Retinal pigment epithelial cell (primary cell): Measurements from ENCODE around the gene ITGBL1.

ENCODE experiments used
- DNase-seq: peaks from one replicate; pipeline ENCODE4 v3.0.0-alpha.2; 2010; ENCODE audit warnings: low read depth
- H3K4me3 ChIP-seq: 2 replicates; pipeline ENCODE4 v1.5.1; 2011; ENCODE audit warnings: mild to moderate bottlenecking, low read length, control low read depth, moderate library complexity
- TF ChIP-seq, protein P1 (sequence below): conservative IDR thresholded peaks from 2 replicates; pipeline ENCODE4 v1.5.1; 2011; ENCODE audit warnings: low read depth, low read length, control low read depth, inconsistent platforms

ITGBL1 gene

DNA sequence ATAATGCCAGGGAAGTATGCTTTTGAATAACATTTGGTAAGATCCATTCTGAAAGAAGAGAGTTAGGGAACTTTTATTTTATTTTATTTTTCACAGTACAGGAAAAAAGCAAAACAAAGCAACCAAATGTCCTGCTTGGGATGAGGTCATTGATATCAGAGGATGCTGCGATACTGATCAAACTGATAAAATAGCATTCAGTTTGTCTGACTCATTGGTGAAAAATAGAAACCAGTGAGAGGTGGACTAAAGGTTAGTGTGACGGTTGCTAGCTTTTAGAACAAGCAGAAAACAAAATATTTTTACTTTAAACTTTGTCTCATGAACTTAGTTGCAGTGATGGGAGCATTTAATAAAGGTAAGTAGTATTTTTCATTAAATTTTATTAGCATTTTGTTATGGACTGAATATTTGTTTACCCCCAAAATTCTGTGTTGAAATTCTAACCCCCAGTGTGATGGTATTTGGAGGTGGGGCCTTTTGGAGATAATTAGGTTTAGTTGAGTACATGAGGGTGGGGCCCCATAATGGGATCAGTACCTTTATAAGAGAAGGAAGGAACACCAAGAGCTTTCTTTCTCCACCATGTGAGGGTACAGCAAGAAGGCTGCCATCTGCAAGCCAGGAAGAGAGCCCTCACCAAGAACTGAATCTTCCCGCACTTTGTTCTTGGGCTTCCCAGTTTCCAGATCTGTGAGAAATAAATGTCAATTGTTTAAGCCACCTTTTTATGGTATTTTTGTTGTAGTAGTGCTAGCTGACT, 37.3 kb downstream of the ITGBL1 start:
- no peak for DNase-seq
- TF ChIP-seq, protein P1, sequence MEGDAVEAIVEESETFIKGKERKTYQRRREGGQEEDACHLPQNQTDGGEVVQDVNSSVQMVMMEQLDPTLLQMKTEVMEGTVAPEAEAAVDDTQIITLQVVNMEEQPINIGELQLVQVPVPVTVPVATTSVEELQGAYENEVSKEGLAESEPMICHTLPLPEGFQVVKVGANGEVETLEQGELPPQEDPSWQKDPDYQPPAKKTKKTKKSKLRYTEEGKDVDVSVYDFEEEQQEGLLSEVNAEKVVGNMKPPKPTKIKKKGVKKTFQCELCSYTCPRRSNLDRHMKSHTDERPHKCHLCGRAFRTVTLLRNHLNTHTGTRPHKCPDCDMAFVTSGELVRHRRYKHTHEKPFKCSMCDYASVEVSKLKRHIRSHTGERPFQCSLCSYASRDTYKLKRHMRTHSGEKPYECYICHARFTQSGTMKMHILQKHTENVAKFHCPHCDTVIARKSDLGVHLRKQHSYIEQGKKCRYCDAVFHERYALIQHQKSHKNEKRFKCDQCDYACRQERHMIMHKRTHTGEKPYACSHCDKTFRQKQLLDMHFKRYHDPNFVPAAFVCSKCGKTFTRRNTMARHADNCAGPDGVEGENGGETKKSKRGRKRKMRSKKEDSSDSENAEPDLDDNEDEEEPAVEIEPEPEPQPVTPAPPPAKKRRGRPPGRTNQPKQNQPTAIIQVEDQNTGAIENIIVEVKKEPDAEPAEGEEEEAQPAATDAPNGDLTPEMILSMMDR: no peak
- H3K4me3 ChIP-seq: no peak overlapping the region

GRCh38 chr13:101490406-101491015, 38.0 kb downstream of the ITGBL1 start:
- TF ChIP-seq, protein P1: no peak
- no peak overlapping the region for H3K4me3 ChIP-seq
- DNase-seq: peak; percentile 68

DNA sequence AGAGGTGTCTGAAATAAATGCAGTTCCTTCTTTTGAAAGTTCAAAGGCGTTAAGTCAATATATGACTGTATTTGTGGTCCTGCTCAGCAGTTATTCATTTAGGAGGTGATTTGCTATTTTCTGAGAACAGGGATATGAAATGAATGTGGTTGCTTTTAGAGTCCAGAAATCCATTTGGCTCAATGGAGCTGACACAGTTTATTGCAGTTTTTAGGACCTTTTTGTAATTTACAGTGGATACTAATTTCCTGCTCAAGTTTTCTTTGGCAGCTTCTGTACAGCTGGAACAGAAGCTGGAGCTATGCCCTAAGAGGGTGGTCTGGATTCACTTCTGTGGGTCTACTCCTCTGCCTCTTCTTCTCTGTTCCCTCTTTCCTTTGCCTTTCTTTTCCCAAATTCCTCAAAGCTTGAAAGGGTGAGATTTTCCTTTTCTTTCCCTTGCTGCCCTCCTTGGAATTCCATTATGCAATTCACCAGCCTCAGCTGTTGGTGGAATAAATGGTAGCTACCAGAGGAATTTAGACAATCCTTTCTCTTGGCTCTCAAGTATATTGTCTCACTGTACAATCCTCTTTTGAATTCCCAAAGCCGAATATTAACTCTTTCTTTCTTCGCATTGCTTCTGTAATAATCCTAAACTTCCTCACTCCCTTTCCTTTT, 39.9 kb downstream of the ITGBL1 start:
- no peak for DNase-seq
- H3K4me3 ChIP-seq: no peak overlapping the region
- TF ChIP-seq, protein P1: no peak

GRCh38 chr13:101493541-101493940, 41.1 kb downstream of the ITGBL1 start:
- TF ChIP-seq, protein P1: no peak
- no peak for DNase-seq
- no peak overlapping the region for H3K4me3 ChIP-seq

GRCh38 chr13:101499406-101499805, 46.9 kb downstream of the ITGBL1 start:
- H3K4me3 ChIP-seq: no peak overlapping the region
- DNase-seq: no peak

GRCh38 chr13:101502618-101503017, 50.1 kb downstream of the ITGBL1 start:
- TF ChIP-seq, protein P1: no peak

More at GRCh38 chr13:101499406-101499805, 46.9 kb downstream of the ITGBL1 start:
- TF ChIP-seq, protein P1: no peak

More at GRCh38 chr13:101502618-101503017, 50.1 kb downstream of the ITGBL1 start:
- no peak for DNase-seq
- no peak overlapping the region for H3K4me3 ChIP-seq
